HL-60/S4 treated with retinoic acid at 250 ng/mL for 4 days and 3 days (cell line): ENCODE measurements around the gene C1QTNF12.

Experiments
- in situ Hi-C: fragments of 300-500 bp; cut with MboI; formaldehyde crosslinking; loops from 2 replicates; pipeline ENCODE4 v1.7.0; 2022; ENCODE audit warnings: low sequenced_read_pairs

C1QTNF12 gene

GRCh38 chr1:1231400-1232207 is 14.9 kb downstream of the C1QTNF12 start, which contains the start of gene SDF4:
TSS of gene SDF4 (minus strand) at chr1:1232001. CDS start at chr1:1228772, 3,229 bp downstream.
- in situ Hi-C loops: loop anchor here (25.0 kb wide), 1 partner anchor 94 kb away; no protein-coding TSS in a partner anchor

DNA sequence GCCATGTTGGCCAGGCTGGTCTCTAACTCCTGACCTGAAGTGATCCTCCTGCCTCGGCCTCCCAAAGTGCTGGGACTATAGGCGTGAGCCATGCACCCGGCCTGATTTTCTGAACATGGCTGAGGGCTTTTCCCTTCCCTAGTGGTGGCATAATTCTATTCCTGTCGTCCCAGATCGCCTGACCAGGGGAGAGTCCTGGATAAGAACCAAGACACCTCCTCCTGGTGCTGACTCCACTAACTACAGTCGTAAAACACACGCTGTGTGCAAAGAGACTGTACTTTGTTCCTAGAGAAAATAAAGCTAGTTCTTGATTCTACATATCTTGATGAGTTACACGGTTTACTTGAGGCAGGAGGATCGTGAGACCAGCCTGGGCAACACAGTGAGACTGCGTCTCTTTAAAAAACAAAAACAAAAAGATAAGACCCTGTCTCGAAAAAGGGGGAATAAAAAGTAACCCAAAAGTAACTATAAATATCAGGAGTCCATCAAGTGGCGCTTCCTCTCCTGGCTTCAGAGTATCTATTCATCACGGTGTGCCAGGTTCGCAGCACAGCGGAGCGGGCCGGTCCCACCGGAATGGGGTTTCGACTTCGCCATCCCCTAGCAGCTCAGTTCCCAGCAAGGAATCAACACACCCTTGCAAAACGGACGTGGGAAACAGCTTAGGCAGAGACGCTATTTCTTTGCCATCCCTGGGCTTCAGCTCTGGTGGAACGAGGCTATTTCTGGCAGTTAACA is 15.7 kb downstream of the C1QTNF12 start:
- in situ Hi-C loops: loop anchor here (25.0 kb wide), 1 partner anchor 94 kb away; no protein-coding TSS in a partner anchor

DNA sequence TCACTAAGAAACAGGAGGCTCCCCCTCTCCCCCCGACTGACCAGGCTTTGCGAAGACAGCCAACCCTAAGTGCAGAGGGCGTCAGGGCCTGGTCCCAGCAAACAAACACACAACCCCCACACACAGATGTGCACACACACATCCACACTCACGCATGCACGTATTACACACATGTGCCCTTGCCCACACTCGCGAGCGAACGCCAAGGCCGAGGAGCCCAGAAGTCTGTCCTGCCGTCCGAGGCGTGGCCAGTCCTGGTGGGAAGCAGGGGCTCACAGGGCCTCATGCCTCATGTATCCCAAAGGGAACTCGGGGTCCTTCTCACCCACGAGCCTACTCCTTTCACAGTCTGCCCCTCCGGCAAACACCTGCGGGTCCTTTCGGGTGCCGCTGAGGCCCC is 16.8 kb downstream of the C1QTNF12 start:
- in situ Hi-C loops: loop anchor here (25.0 kb wide), 1 partner anchor 92 kb away; no protein-coding TSS in a partner anchor

DNA sequence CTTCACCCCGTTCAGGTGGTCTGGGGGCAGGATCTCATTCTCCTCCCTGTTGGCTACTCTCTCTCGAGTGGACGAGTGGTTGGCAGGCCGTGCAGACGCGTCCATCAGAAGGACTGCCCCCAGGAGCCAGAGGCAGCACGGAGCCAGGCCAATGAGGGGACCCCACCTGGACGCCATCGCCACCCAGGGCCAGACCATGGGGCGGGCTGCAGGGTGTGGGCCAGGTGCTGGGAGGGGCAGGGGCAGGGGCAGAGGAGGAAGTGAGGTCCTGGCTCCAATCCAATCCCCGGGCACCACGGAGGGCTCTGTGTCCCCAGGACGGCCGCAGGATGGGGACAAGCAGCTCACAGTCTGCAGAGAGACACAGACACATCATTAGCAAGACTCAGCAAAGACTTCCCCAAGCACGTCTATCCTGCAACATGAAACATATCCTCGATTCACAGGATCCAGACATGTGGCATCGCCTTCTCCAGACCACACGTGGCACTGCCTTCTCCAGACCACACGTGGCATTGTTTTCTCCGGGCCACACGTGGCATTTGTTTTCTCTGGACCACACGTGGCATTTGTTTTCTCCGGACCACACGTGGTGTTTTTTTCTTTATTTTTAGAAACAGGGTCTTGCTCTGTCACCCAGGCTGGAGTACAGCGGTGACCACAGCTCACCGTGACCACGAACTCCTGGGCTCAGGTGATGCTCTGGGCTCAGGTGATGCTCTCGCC is 17.8 kb downstream of the C1QTNF12 start:
- in situ Hi-C loops: loop anchor here (25.0 kb wide), 1 partner anchor 91 kb away; no protein-coding TSS in a partner anchor

DNA sequence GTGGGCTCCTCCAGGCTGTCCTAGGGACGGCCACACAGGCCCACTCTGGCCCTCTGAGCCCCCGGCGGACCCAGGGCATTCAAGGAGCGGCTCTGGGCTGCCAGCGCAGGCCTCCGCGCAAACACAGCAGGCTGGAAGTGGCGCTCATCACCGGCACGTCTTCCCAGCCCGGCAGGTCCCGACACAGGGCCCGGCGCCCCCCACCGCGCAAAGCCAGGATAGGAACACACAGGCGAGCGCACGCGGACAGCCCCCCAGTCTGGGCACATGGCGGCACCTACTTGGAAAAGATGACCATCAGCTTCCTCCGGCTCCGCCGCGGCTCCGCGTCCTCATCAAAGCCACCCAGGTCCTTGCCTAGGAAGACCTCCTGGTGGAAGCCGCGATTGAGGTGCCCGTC is 18.3 kb downstream of the C1QTNF12 start:
- in situ Hi-C loops: loop anchor here (25.0 kb wide), 1 partner anchor 91 kb away; no protein-coding TSS in a partner anchor

- in situ Hi-C loops: loop anchor here (25.0 kb wide), 1 partner anchor 90 kb away; no protein-coding TSS in a partner anchor
Observed at GRCh38 chr1:1227386-1227785, 19.1 kb downstream of the C1QTNF12 start.

GRCh38 chr1:1226566-1227362 is 19.8 kb downstream of the C1QTNF12 start:
- in situ Hi-C loops: loop anchor here (25.0 kb wide), 1 partner anchor 89 kb away; no protein-coding TSS in a partner anchor

GRCh38 chr1:1225913-1226312 is 20.6 kb downstream of the C1QTNF12 start:
- in situ Hi-C loops: loop anchor here (25.0 kb wide), 1 partner anchor 89 kb away; no protein-coding TSS in a partner anchor

GRCh38 chr1:1225238-1225845 is 21.2 kb downstream of the C1QTNF12 start:
- in situ Hi-C loops: loop anchor here (25.0 kb wide), 1 partner anchor 88 kb away; no protein-coding TSS in a partner anchor

DNA sequence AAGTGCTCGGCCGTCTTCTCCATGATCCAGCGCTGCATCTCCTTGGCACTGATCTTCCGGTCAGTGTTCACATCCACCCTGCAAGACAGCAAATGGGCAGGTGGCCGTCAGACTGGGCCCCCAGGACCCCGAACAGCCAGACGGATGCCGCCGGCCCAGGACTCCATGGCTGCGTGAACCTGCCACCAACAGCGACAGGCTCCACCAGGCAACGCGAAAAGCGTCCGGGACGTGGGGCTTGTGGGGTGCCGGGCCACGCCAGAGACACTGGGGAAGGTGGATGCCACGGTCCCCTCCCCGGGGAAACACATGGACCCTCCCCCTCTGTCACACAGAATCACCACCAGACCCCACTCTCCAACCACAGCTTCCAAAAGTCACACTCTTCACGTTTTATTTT is 22.6 kb downstream of the C1QTNF12 start:
- in situ Hi-C loops: no loop called here

GRCh38 chr1:1223321-1223720 is 23.2 kb downstream of the C1QTNF12 start:
- in situ Hi-C loops: no loop called here

DNA sequence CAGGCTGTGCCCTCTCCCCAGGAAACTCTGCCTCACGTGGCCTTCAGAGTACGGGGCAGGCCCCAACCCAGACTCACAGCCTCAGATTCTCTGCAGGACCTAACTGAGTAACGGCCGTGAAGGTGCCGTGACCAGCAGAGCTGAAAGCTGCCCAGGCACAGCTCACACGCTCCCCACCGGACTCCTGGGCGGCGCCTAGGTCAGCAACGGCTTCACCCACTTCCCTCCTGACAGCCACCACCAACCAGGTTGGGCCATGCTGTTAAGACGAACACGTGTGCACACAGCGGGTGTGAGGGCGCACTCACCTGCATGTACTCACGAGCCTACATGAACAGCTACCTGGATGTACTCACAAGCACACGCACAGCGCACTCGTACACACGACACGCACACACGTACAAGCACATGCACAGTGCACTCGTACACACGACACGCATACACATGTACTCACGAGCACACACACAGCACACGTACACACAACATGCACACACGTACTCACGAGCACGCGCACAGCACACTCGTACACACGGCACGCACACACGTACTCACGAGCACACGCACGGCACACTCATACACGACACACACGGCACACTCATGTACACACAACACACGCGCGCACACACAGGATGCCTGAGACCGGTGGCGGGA is 23.8 kb downstream of the C1QTNF12 start:
- in situ Hi-C loops: no loop called here

DNA sequence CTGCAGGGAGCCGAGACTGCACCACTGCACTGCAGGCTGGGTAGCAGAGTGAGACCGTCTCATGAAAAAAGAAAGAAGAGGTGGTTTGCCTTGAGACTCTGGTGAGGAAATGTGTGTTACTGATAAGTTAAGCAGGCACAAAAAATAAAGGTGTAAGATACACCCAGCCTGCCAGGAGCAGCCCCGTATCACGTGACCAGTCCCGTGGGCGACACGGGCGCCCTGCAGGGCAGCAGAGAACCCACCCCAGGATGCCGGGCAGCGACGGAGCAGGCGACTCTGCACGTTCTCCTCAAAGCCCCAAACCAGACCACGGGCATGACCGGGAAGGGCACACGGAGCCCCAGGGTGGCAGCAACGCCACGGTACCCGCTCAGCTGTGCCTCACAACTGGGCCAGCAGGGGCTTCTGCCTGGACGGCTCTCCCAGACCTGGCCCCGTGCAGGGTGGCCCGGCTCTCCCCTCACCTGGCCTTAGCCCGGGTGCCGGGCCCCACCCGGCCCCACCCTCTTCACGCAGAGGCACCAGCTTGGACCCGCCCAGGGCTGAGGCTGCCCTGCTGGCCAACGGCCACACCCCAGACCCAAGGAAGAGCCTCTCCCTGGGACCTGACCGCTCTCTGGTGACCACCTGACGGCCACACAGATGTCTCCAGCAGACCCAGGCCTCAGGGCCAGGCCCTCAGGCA is 24.5 kb downstream of the C1QTNF12 start:
- in situ Hi-C loops: no loop called here

GRCh38 chr1:1220197-1220596 is 26.3 kb downstream of the C1QTNF12 start:
- in situ Hi-C loops: no loop called here

DNA sequence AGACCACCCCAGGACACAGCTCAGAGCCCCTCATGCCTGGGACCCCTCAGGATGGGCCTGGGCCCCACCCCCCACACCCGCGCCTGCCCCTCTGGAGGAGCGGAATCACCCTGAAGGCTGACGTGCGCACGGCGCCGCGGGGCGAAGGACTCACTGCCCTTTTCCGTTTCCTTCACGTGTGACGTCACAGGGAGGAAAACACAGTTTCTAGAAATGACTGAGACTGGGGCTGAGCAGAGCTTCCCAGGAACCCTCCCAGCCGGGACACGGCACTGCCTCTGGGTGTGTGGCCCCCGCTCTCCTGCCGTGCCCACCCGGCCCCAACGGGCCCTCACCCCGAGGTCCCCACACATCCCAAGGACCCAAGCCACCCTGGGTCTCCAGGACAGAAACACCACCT is 27.2 kb downstream of the C1QTNF12 start:
- in situ Hi-C loops: no loop called here

DNA sequence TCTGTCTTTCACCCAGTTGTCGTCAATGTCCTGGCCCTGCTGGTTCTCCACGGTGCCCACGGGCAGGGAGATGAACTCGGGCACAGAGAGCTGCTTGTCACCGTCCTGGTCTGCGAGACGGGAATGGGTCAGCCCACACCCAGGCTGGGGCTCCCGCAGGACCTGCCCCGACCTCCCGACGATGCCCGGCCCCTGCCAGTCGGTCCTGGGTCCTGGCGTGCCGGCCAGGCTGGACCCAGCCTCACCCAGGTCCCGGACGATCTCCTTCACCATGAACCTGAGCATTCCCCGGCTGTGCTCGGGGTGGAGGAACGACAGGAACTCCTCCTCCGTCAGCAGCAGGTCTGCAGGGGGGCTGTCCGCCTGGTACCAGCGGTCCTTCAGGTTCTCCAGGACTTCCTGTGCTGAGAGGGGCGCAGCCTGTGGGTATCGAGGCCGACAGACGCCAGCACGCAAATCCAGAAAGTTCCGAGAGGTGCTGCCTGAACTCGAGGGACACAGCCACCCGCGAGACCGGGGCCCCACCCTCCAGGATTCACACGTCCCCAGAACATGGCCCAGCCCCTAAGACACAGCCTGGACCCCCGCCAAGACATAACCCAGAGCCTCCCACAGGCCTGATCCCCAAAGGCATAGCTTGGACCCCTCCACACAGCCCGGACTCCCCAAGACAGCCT is 27.9 kb downstream of the C1QTNF12 start:
- in situ Hi-C loops: no loop called here

- in situ Hi-C loops: no loop called here
Observed at GRCh38 chr1:1217621-1218523, 28.6 kb downstream of the C1QTNF12 start.
